Measurements from ENCODE around the gene GHR. TPM values are rescaled to one million over a fixed set of nuclear protein-coding genes. Genes with fewer than 3 reads are reported as not detected.

The GHR gene
- total RNA-seq, 2 donors from 2014 or later = 15.2 to 22.4 TPM

- ATAC-seq (peak; percentile 12 to 27), DNase-seq (no peak)
- intact Hi-C loops (cut with DNase I) = no loop called here
These were observed 198.0 kb downstream of the GHR start for GRCh38 chr5:42621242-42621641.

GRCh38 chr5:42621662-42622061 lies 198.4 kb downstream of the GHR start:
- intact Hi-C loops (cut with DNase I) = no loop called here
- ATAC-seq = peak in 1 of 2 donors; percentile 44
- no peak for DNase-seq

GRCh38 chr5:42624912-42625311 lies 201.7 kb downstream of the GHR start:
- no peak for DNase-seq
- ATAC-seq = no peak
- intact Hi-C loops (cut with DNase I) = no loop called here

- no peak for ATAC-seq
- no peak for DNase-seq
- intact Hi-C loops (cut with DNase I) = no loop called here
These were observed 203.2 kb downstream of the GHR start for GRCh38 chr5:42626462-42626861.

GRCh38 chr5:42628821-42629220 lies 205.6 kb downstream of the GHR start:
- intact Hi-C loops (cut with DNase I) = no loop called here
- ATAC-seq (no peak), DNase-seq (no peak)

GRCh38 chr5:42629284-42629683 lies 206.0 kb downstream of the GHR start:
- intact Hi-C loops (cut with DNase I) = no loop called here
- ATAC-seq = no peak
- no peak for DNase-seq

- intact Hi-C loops (cut with DNase I) = no loop called here
- no peak for ATAC-seq
These were observed 208.0 kb downstream of the GHR start for GRCh38 chr5:42631241-42631640.

GRCh38 chr5:42632354-42632900 lies 209.2 kb downstream of the GHR start:
- ATAC-seq (no peak), DNase-seq (no peak)
- intact Hi-C loops (cut with DNase I) = no loop called here

More at GRCh38 chr5:42631241-42631640, 208.0 kb downstream of the GHR start:
- no peak for DNase-seq

- no peak for ATAC-seq
- intact Hi-C loops (cut with DNase I) = no loop called here
- DNase-seq = no peak
These were observed 211.3 kb downstream of the GHR start for GRCh38 chr5:42634575-42634974.

GRCh38 chr5:42636425-42636824 lies 213.2 kb downstream of the GHR start:
- intact Hi-C loops (cut with DNase I) = no loop called here
- DNase-seq (no peak), ATAC-seq (no peak)

GRCh38 chr5:42636946-42637345 lies 213.7 kb downstream of the GHR start:
- intact Hi-C loops (cut with DNase I) = no loop called here
- DNase-seq = no peak
- ATAC-seq = no peak

GRCh38 chr5:42638972-42639371 lies 215.7 kb downstream of the GHR start:
- no peak for DNase-seq
- intact Hi-C loops (cut with DNase I) = no loop called here
- ATAC-seq = no peak

- intact Hi-C loops (cut with DNase I) = no loop called here
- DNase-seq (no peak), ATAC-seq (no peak)
These were observed 217.6 kb downstream of the GHR start for GRCh38 chr5:42640835-42641234.

GRCh38 chr5:42641336-42642005 lies 218.2 kb downstream of the GHR start:
- DNase-seq (no peak), ATAC-seq (no peak)
- intact Hi-C loops (cut with DNase I) = no loop called here

GRCh38 chr5:42642006-42642405 lies 218.8 kb downstream of the GHR start:
- intact Hi-C loops (cut with DNase I) = no loop called here
- no peak for DNase-seq
- no peak for ATAC-seq

GRCh38 chr5:42643360-42643759 lies 220.1 kb downstream of the GHR start:
- ATAC-seq (no peak), DNase-seq (no peak)
- intact Hi-C loops (cut with DNase I) = no loop called here

- DNase-seq = no peak
- no peak for ATAC-seq
- intact Hi-C loops (cut with DNase I) = no loop called here
These were observed 221.9 kb downstream of the GHR start for GRCh38 chr5:42645138-42645537.

- intact Hi-C loops (cut with DNase I) = no loop called here
- no peak for ATAC-seq
- DNase-seq = no peak
These were observed 224.8 kb downstream of the GHR start for GRCh38 chr5:42648036-42648435.

GRCh38 chr5:42648915-42649314 lies 225.7 kb downstream of the GHR start:
- intact Hi-C loops (cut with DNase I) = no loop called here
- peak in 1 of 2 donors; percentile 26 for ATAC-seq
- DNase-seq = no peak

- intact Hi-C loops (cut with DNase I) = loop anchor here in 1 of 2 donors (10.0 kb wide), 2 partner anchors 65 to 225 kb away; partner anchors contain the start of gene GHR
- DNase-seq (no peak), ATAC-seq (no peak)
These were observed 226.8 kb downstream of the GHR start for GRCh38 chr5:42650084-42650483.

GRCh38 chr5:42653705-42654104 lies 230.5 kb downstream of the GHR start:
- intact Hi-C loops (cut with DNase I) = loop anchor here in 1 of 2 donors (10.0 kb wide), 2 partner anchors 69 to 229 kb away; partner anchors contain the start of gene GHR

More at GRCh38 chr5:42653705-42654104, 230.5 kb downstream of the GHR start:
- DNase-seq (no peak), ATAC-seq (no peak)
